ENCODE results near the gene PGK1.
"Not testable (repeated sequence)": the region's sequence is repeated elsewhere in the genome, so short reads cannot be mapped to it uniquely, and the experiment has no call there.

PGK1 gene

DNA sequence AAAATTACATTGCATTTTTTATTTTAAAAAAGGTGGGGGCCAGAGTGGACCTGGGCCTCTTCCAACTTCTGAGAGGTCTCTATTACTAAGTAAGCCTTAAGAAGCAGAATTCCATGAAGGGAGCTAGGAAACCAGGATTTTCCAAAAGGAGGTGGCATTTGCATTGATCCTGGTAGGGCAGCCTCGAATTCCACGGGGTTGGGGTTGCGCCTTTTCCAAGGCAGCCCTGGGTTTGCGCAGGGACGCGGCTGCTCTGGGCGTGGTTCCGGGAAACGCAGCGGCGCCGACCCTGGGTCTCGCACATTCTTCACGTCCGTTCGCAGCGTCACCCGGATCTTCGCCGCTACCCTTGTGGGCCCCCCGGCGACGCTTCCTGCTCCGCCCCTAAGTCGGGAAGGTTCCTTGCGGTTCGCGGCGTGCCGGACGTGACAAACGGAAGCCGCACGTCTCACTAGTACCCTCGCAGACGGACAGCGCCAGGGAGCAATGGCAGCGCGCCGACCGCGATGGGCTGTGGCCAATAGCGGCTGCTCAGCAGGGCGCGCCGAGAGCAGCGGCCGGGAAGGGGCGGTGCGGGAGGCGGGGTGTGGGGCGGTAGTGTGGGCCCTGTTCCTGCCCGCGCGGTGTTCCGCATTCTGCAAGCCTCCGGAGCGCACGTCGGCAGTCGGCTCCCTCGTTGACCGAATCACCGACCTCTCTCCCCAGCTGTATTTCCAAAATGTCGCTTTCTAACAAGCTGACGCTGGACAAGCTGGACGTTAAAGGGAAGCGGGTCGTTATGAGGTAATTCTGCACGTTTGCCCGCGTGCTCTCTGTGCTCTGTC is at the start of gene PGK1:
Gene PGK1 (plus strand): TSS at position 626 of the 824 bp plus-strand sequence. CDS start 93 bp downstream, at position 719.
- peak within 1 kb of the TSS; percentile 98 for H3K27ac ChIP-seq
- TF ChIP-seq, protein P1, sequence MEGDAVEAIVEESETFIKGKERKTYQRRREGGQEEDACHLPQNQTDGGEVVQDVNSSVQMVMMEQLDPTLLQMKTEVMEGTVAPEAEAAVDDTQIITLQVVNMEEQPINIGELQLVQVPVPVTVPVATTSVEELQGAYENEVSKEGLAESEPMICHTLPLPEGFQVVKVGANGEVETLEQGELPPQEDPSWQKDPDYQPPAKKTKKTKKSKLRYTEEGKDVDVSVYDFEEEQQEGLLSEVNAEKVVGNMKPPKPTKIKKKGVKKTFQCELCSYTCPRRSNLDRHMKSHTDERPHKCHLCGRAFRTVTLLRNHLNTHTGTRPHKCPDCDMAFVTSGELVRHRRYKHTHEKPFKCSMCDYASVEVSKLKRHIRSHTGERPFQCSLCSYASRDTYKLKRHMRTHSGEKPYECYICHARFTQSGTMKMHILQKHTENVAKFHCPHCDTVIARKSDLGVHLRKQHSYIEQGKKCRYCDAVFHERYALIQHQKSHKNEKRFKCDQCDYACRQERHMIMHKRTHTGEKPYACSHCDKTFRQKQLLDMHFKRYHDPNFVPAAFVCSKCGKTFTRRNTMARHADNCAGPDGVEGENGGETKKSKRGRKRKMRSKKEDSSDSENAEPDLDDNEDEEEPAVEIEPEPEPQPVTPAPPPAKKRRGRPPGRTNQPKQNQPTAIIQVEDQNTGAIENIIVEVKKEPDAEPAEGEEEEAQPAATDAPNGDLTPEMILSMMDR (conservative IDR thresholded peaks at IDR 0.05): no peak
- TF ChIP-seq ZFX (IDR thresholded peaks at IDR 0.05): no peak

DNA sequence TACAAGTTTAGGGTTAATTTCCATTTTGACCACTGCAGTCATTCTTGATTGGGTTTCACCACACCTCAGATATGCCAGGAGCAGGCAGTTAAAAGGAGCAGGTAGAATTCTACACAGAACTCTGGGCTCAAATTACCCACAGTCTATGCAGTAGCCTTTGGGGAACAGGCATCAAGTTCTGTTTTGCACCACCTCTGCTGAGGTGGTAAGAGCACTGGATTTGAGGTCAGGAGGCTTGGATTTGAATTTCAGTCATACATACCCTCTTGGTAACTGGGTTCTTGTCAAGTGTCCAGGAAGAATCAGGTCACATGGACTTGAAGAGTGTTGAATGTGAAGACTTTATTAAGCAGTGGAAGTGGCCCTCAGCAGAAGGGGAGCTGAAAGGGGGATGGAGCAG is 40.4 kb upstream of the PGK1 start:
- TF ChIP-seq ZFX (IDR thresholded peaks at IDR 0.05): no peak
- TF ChIP-seq, protein P1 (conservative IDR thresholded peaks at IDR 0.05): no peak
- H3K27ac ChIP-seq: no peak overlapping the region

DNA sequence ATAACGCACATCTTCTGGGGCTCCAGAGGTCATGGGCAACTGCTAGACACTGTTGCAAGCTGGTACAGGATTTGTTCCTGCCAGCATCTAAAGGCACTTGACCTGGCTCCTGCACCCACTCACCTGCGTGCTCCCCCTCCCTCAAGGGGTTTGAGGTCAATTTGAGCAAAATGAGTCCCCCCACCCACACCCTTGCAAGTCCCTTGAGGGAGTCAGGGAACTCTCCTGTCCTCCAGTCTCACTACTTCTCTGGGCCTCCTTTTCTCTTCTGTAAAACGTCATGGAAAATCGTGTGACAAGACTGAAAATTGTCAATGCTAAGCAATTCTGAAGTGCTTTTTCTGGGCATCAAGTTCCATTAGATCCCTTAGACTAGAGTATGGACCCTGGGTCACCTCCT is 39.9 kb upstream of the PGK1 start:
- TF ChIP-seq, protein P1 (conservative IDR thresholded peaks at IDR 0.05): no peak
- TF ChIP-seq ZFX (IDR thresholded peaks at IDR 0.05): no peak
- no peak overlapping the region for H3K27ac ChIP-seq

DNA sequence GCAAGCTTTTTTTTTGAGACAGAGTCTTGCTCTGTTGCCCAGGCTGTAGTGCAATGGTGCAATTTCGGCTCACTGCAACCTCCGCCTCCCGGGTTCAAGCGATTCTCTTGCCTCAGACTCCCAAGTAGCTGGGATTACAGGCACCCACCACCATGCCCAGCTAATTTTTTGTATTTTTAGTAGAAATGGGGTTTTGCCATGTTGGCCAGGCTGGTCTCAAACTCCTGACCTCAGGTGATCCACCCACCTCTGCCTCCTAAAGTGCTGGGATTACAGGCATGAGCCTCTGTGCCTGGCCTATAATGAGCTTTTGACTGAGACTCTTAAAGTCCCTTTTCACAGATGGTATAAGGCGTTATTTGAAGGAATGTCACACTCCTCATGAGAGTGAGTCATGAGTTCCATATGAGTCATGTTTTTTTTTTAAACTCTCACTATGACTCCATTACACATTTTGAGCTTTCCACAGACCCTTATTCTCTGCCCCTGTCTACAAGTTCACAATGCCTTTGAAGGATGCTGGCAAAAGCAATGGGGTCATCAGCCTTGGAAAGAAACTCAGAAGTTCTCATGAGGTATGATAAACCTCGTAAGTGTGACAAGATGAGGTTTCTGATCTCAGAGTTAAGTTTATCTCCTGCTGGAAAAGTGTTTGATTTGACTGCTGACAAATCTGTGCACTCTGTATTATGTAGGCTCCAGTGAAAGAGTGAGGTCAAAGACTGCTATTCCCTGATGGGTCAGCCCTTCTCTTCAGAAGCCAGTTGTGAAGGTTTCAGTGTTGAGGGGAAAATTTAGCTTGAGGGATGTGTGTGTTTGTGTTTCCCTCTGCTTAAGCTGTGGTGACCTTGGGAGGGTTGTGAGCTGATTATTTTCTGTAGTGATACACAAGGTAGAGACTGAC is 39.1 kb upstream of the PGK1 start:
- H3K27ac ChIP-seq: not testable (repeated sequence)

DNA sequence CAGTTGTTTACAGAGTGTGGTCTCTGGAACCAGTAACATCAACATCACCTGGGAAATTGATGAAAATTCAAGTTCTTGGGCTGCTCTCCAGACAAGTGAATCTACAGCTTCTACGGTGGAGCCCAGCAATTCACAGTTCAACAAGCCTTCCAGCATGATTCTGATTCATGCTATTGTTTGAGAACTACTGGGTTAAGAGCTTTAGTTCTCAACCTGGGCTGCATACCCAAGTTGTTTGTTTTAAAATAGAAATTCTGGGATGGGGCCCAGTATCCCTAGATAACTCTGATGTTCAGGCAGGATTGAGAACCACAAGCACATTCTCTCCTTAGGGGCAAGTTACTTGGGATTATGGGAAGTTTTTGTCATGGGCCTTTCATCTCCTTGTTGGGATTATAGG is 37.9 kb upstream of the PGK1 start:
- H3K27ac ChIP-seq: no peak overlapping the region

DNA sequence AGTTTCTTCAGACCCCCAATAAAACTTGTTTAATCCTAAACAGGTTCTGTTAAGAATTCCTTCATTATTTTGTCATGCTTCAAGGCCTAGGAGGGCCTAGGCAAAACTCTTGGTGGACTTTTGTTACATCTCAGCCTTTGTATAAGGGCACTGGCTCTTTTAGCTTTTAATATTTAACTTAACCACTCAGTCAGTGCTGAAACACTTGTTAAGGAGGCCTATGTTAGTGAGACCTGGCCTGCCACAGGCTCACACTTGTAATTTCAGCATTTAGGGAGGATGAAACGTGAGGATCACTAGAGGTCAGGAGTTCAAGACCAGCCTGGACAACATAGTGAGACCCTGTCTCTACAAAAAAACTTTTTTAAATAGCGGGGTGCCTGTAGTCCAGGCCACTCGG is 32.7 kb upstream of the PGK1 start:
- H3K27ac ChIP-seq: no peak overlapping the region
- no peak for TF ChIP-seq ZFX (IDR thresholded peaks at IDR 0.05)
- TF ChIP-seq, protein P1 (conservative IDR thresholded peaks at IDR 0.05): no peak

More for the DNA sequence above, 37.9 kb upstream of the PGK1 start:
- no peak for TF ChIP-seq ZFX (IDR thresholded peaks at IDR 0.05)
- TF ChIP-seq, protein P1 (conservative IDR thresholded peaks at IDR 0.05): no peak

DNA sequence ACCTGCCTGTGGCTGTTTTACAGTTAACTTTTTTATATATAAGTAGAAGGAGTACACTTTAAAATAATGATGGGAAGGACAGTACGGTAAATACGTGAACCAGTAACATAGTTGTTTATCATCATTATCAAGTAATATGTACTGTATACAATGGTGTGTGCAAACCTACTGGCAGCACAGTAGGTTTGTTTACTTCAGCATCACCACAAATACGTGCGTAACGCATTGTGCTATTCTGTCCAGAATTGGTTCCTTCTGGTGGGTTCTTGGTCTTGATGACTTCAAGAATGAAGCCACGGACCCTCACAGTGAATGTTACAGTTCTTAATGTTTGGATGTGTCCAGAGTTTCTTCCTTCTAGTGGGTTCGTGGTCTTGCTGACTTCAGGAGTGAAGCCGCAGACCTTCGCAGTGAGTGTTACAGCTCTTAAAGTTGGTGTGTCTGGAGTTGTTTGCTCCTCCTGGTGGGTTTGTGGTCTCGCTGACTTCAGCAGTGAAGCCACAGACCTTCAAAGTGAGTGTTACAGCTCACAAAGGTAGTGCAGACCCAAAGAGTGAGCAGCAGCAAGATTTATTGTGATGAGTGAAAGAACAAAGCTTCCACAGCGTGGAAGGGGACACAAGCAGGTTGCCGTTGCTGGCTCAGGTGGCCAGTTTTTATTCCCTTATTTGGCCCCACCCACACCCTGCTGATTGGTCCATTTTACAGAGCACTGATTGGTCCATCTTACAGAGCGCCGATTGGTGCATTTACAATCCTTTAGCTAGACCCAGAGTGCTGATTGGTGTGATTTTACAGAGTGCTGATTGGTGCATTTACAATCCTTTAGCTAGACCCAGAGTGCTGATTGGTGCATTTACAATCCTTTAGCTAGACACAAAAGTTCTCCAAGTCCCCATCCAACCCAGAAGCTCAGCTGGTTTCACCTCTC is 30.6 kb upstream of the PGK1 start:
- H3K27ac ChIP-seq: not testable (repeated sequence)

All from C4-2B (cell line).